Measurements from ENCODE around the gene GAN. TPM values are rescaled to one million over a fixed set of nuclear protein-coding genes. Genes with fewer than 3 reads are reported as not detected.

GAN gene
- total RNA-seq, 1 experiment from 2014 or later: 5.3 TPM

GRCh38 chr16:81353895-81354294, 39.1 kb downstream of the GAN start:
- Histone ChIP-seq H3K4me3 (ENCODE audit: low read length) (no peak overlapping the region), H3K79me2 (ENCODE audit: low read length) (no peaks in the 10 kb centered on the region), H3K36me3 (ENCODE audit: low read depth, low read length) (no peaks in the 10 kb centered on the region; the same call in 1 of the 2 replicates), H3K9me3 (ENCODE audit: low read length) (no peaks in the 10 kb centered on the region), H3K9ac (ENCODE audit: low read length) (no peak overlapping the region), H3F3A (ENCODE audit: low read length, unreplicated experiment) (no peaks in the 10 kb centered on the region), H3K4me2 (ENCODE audit: low read length) (no peak overlapping the region), H3K4me1 (ENCODE audit: insufficient read depth, low read length) (no peaks in the 10 kb centered on the region), H4K20me1 (ENCODE audit: low read length) (no peaks in the 10 kb centered on the region), H3K27ac (ENCODE audit: low read length) (no peak overlapping the region), H3K9me2 (replicated peaks; ENCODE audit: low read length) (no peaks in the 10 kb centered on the region), H2AFZ (ENCODE audit: low read length) (no peak overlapping the region), H3K27me3 (ENCODE audit: low read length) (no peaks in the 10 kb centered on the region)
- no peak for TF ChIP-seq EZH2 (IDR thresholded peaks at IDR 0.05; ENCODE audit: low read length, unreplicated experiment)
- no peak for TF ChIP-seq CTCF (conservative IDR thresholded peaks at IDR 0.05; ENCODE audit: low read depth, low read length)
- no peak for TF ChIP-seq EZH2phosphoT487 (IDR thresholded peaks at IDR 0.05; ENCODE audit: borderline replicate concordance, low read length)
- ChIA-PET CTCF (no interaction called here), POLR2A (ENCODE audit: unreplicated experiment) (no interaction called here)
- DNase-seq (no peak), ATAC-seq (no peak)
- intact Hi-C loops (cut with micrococcal nuclease): loop anchor here (10.0 kb wide), 1 partner anchor 149 kb away; no protein-coding TSS in a partner anchor
- no TSS peak for BruUV-seq (replicated peaks)

- Histone ChIP-seq H3K4me2 (ENCODE audit: low read length) (no peak overlapping the region), H3K79me2 (ENCODE audit: low read length) (no peaks in the 10 kb centered on the region), H3K9me3 (ENCODE audit: low read length) (no peaks in the 10 kb centered on the region), H3K9me2 (replicated peaks; ENCODE audit: low read length) (no peaks in the 10 kb centered on the region), H3F3A (ENCODE audit: low read length, unreplicated experiment) (no peaks in the 10 kb centered on the region), H3K9ac (ENCODE audit: low read length) (no peak overlapping the region), H3K27me3 (ENCODE audit: low read length) (no peaks in the 10 kb centered on the region), H3K36me3 (ENCODE audit: low read depth, low read length) (no peaks in the 10 kb centered on the region; the same call in 1 of the 2 replicates), H3K4me3 (ENCODE audit: low read length) (no peak overlapping the region), H2AFZ (ENCODE audit: low read length) (no peak overlapping the region), H3K4me1 (ENCODE audit: insufficient read depth, low read length) (no peaks in the 10 kb centered on the region), H4K20me1 (ENCODE audit: low read length) (no peaks in the 10 kb centered on the region), H3K27ac (ENCODE audit: low read length) (no peak overlapping the region)
- ChIA-PET POLR2A (ENCODE audit: unreplicated experiment) (interaction anchor here (0.7 kb wide), 1 partner anchor 384 kb away, joined by 4 read pairs; no protein-coding TSS in a partner anchor), CTCF (no interaction called here)
- intact Hi-C loops (cut with micrococcal nuclease): loop anchor here (10.0 kb wide), 1 partner anchor 153 kb away; no protein-coding TSS in a partner anchor
- no peak for DNase-seq
- no TSS peak for BruUV-seq (replicated peaks)
- no peak for ATAC-seq
- no peak for TF ChIP-seq EZH2 (IDR thresholded peaks at IDR 0.05; ENCODE audit: low read length, unreplicated experiment)
- TF ChIP-seq CTCF (conservative IDR thresholded peaks at IDR 0.05; ENCODE audit: low read depth, low read length): no peak
- TF ChIP-seq EZH2phosphoT487 (IDR thresholded peaks at IDR 0.05; ENCODE audit: borderline replicate concordance, low read length): no peak
These were observed 43.0 kb downstream of the GAN start for GRCh38 chr16:81357711-81358260.

- no peaks in the 10 kb centered on the region for H3F3A ChIP-seq (ENCODE audit: low read length, unreplicated experiment)
- POLR2A ChIA-PET (ENCODE audit: unreplicated experiment): no interaction called here
- intact Hi-C loops (cut with micrococcal nuclease): loop anchor here (10.0 kb wide), 1 partner anchor 154 kb away; no protein-coding TSS in a partner anchor
These were observed 44.1 kb downstream of the GAN start for GRCh38 chr16:81358860-81359259.

More at GRCh38 chr16:81358860-81359259, 44.1 kb downstream of the GAN start:
- CTCF ChIA-PET: no interaction called here
- Histone ChIP-seq H3K27ac (ENCODE audit: low read length) (no peak overlapping the region), H3K79me2 (ENCODE audit: low read length) (no peaks in the 10 kb centered on the region), H3K9ac (ENCODE audit: low read length) (no peak overlapping the region), H3K4me3 (ENCODE audit: low read length) (no peak overlapping the region), H3K4me2 (ENCODE audit: low read length) (no peak overlapping the region), H3K36me3 (ENCODE audit: low read depth, low read length) (no peaks in the 10 kb centered on the region; the same call in 1 of the 2 replicates), H3K4me1 (ENCODE audit: insufficient read depth, low read length) (no peaks in the 10 kb centered on the region), H4K20me1 (ENCODE audit: low read length) (no peaks in the 10 kb centered on the region), H2AFZ (ENCODE audit: low read length) (no peak overlapping the region), H3K9me3 (ENCODE audit: low read length) (no peaks in the 10 kb centered on the region), H3K27me3 (ENCODE audit: low read length) (no peaks in the 10 kb centered on the region), H3K9me2 (replicated peaks; ENCODE audit: low read length) (no peaks in the 10 kb centered on the region)
- no TSS peak for BruUV-seq (replicated peaks)
- DNase-seq (no peak), ATAC-seq (no peak)
- TF ChIP-seq CTCF (conservative IDR thresholded peaks at IDR 0.05; ENCODE audit: low read depth, low read length) (no peak), EZH2 (IDR thresholded peaks at IDR 0.05; ENCODE audit: low read length, unreplicated experiment) (no peak), EZH2phosphoT487 (IDR thresholded peaks at IDR 0.05; ENCODE audit: borderline replicate concordance, low read length) (no peak)
